Measurements from ENCODE around the gene WWOX.
A peak's percentile ranks its signal among the peaks of the same experiment; 100 is the strongest.

Gene WWOX

DNA sequence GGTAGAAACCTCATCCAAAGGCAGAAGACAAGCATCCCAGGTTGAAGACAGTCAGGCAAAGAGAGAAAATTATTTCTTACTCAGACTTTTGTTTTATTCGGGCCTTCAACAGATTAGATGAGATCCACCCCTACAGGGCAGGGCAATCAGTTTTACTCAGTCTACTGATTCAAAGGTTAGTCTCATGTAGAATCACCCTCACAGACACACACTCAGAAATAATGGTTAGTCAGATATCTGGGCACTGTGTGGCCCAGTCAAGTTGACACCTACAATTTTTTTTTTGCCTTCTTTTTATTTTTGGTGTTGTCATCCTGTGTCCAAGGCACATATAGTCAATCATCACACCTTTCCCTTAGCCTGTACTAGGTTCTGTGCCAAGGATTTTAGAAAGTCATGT is 729.8 kb downstream of the WWOX start:
- no peaks in the 10 kb centered on the region for H3K79me2 ChIP-seq (ENCODE audit: low read length)
- no peak overlapping the region for H3K4me2 ChIP-seq (ENCODE audit: low read depth, low read length)
- H3K27me3 ChIP-seq (replicated peaks; ENCODE audit: insufficient read depth, low read length): no peaks in the 10 kb centered on the region
- no peak overlapping the region for H3K9ac ChIP-seq (ENCODE audit: low read length)
- H3K4me3 ChIP-seq (ENCODE audit: low read length): no peak overlapping the region
- H3K27ac ChIP-seq (ENCODE audit: low read length): no peak overlapping the region
- H2AFZ ChIP-seq (ENCODE audit: low read length): no peak overlapping the region
- TF ChIP-seq, protein P1, sequence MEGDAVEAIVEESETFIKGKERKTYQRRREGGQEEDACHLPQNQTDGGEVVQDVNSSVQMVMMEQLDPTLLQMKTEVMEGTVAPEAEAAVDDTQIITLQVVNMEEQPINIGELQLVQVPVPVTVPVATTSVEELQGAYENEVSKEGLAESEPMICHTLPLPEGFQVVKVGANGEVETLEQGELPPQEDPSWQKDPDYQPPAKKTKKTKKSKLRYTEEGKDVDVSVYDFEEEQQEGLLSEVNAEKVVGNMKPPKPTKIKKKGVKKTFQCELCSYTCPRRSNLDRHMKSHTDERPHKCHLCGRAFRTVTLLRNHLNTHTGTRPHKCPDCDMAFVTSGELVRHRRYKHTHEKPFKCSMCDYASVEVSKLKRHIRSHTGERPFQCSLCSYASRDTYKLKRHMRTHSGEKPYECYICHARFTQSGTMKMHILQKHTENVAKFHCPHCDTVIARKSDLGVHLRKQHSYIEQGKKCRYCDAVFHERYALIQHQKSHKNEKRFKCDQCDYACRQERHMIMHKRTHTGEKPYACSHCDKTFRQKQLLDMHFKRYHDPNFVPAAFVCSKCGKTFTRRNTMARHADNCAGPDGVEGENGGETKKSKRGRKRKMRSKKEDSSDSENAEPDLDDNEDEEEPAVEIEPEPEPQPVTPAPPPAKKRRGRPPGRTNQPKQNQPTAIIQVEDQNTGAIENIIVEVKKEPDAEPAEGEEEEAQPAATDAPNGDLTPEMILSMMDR (IDR thresholded peaks at IDR 0.05; ENCODE audit: low read length): no peak
- no peak for TF ChIP-seq EZH2 (optimal IDR thresholded peaks at IDR 0.05; ENCODE audit: low read depth, low read length)
- no peak for TF ChIP-seq EZH2phosphoT487 (IDR thresholded peaks at IDR 0.05; ENCODE audit: low read length)
- H3K4me1 ChIP-seq (ENCODE audit: low read length): no peaks in the 10 kb centered on the region
- H3K9me3 ChIP-seq (replicated peaks; ENCODE audit: insufficient read depth, low read length): no peaks in the 10 kb centered on the region
- H3F3A ChIP-seq (ENCODE audit: insufficient read depth, low read length): no peaks in the 10 kb centered on the region
- H4K20me1 ChIP-seq (ENCODE audit: insufficient read depth, low read length): no peaks in the 10 kb centered on the region
- no peaks in the 10 kb centered on the region for H3K36me3 ChIP-seq (replicated peaks; ENCODE audit: insufficient read depth, low read length)
- no peak for DNase-seq
- no peaks in the 10 kb centered on the region for H3K9me2 ChIP-seq (replicated peaks; ENCODE audit: insufficient read depth, low read length)

DNA sequence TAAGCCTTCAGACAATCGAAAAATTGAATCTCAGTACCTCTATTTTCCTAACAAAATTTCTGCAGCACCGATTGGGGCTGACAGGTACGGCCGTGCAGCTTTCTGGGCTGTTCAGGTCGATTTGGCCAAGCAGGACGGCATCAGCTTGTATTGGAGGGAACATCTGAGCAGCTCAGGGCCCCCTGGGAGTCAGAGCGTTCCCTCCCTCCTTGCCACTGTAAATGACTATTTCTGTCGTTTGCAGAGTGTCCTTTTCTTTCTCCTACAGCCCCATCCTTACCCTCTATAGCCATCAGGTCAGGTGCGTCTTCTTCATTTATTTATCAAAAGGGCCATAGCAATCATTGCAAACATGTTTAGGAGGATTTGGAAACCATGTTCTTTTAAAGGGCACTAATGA is 731.1 kb downstream of the WWOX start:
- H3K27ac ChIP-seq (ENCODE audit: low read length): no peak overlapping the region
- no peak overlapping the region for H3K4me2 ChIP-seq (ENCODE audit: low read depth, low read length)
- no peak overlapping the region for H2AFZ ChIP-seq (ENCODE audit: low read length)
- no peak for DNase-seq
- H3K4me1 ChIP-seq (ENCODE audit: low read length): no peaks in the 10 kb centered on the region
- H3K4me3 ChIP-seq (ENCODE audit: low read length): no peak overlapping the region
- H3K9me2 ChIP-seq (replicated peaks; ENCODE audit: insufficient read depth, low read length): no peaks in the 10 kb centered on the region
- no peaks in the 10 kb centered on the region for H3K9me3 ChIP-seq (replicated peaks; ENCODE audit: insufficient read depth, low read length)
- TF ChIP-seq EZH2phosphoT487 (IDR thresholded peaks at IDR 0.05; ENCODE audit: low read length): no peak
- H3K27me3 ChIP-seq (replicated peaks; ENCODE audit: insufficient read depth, low read length): no peaks in the 10 kb centered on the region
- H3F3A ChIP-seq (ENCODE audit: insufficient read depth, low read length): no peaks in the 10 kb centered on the region
- H3K79me2 ChIP-seq (ENCODE audit: low read length): no peaks in the 10 kb centered on the region
- H3K36me3 ChIP-seq (replicated peaks; ENCODE audit: insufficient read depth, low read length): no peaks in the 10 kb centered on the region
- H3K9ac ChIP-seq (ENCODE audit: low read length): no peak overlapping the region
- H4K20me1 ChIP-seq (ENCODE audit: insufficient read depth, low read length): no peaks in the 10 kb centered on the region

DNA sequence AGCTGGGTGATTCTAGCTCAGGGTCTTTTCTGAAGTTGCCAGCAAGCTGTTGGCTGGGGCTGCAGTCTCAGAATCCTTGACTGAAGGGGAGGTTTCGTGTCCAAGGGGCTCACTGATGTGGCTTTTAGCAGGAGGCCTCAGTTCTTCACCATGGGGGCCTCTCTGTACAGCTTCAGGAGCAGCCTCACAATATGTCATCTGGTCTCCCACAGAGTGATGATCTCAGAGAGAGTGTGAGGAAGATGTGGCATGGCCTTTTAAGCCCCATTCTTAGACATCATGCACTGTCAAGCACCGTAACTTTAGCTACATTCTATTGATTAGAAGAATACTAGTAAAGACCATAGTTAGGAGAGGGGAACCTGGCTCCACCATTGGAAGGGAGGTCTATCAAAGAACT is 732.6 kb downstream of the WWOX start:
- no peaks in the 10 kb centered on the region for H4K20me1 ChIP-seq (ENCODE audit: insufficient read depth, low read length)
- H3K9me2 ChIP-seq (replicated peaks; ENCODE audit: insufficient read depth, low read length): no peaks in the 10 kb centered on the region
- H3K4me2 ChIP-seq (ENCODE audit: low read depth, low read length): no peak overlapping the region
- TF ChIP-seq EZH2phosphoT487 (IDR thresholded peaks at IDR 0.05; ENCODE audit: low read length) (no peak), EZH2 (optimal IDR thresholded peaks at IDR 0.05; ENCODE audit: low read depth, low read length) (no peak)
- TF ChIP-seq, protein P1 (IDR thresholded peaks at IDR 0.05; ENCODE audit: low read length): no peak
- no peak overlapping the region for H3K9ac ChIP-seq (ENCODE audit: low read length)
- no peaks in the 10 kb centered on the region for H3K27me3 ChIP-seq (replicated peaks; ENCODE audit: insufficient read depth, low read length)
- no peak overlapping the region for H2AFZ ChIP-seq (ENCODE audit: low read length)
- H3K27ac ChIP-seq (ENCODE audit: low read length): no peak overlapping the region
- no peaks in the 10 kb centered on the region for H3K9me3 ChIP-seq (replicated peaks; ENCODE audit: insufficient read depth, low read length)
- H3K36me3 ChIP-seq (replicated peaks; ENCODE audit: insufficient read depth, low read length): no peaks in the 10 kb centered on the region
- H3K79me2 ChIP-seq (ENCODE audit: low read length): no peaks in the 10 kb centered on the region
- no peak for DNase-seq
- H3F3A ChIP-seq (ENCODE audit: insufficient read depth, low read length): no peaks in the 10 kb centered on the region
- no peaks in the 10 kb centered on the region for H3K4me1 ChIP-seq (ENCODE audit: low read length)
- no peak overlapping the region for H3K4me3 ChIP-seq (ENCODE audit: low read length)

DNA sequence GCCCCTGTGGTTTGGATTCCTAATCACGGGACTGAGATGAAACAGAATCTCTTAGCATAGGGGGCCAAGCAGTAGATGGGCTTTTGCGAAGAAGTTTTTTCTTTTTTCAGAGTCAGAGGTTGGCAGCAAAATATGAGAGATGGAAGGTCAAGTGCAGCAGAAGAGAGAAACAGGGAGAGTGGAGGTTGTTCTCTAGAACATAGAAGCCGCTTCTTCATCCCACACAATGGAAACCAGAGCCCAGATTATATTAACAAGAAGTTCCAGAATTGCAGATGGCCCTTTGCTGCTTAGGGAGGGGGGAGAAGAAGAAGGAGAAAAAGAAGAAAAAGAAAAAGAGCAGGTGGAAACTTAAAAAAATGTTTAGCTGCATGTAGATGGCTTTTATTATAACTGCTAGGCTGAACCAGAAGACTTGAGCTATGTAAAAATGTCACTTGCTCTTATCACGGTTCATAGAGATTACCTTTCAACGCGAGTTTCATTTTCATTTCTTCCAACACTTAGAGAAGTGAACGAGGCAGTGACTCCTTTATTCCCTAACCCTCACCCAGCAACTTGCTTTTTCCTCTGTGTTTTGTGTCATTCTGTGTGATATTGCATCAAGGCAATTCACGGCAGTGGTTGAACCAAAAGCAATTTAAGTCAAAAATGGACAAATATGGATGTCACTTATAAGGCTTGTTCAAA is 737.5 kb downstream of the WWOX start:
- Histone ChIP-seq H3K79me2 (ENCODE audit: low read length) (no peaks in the 10 kb centered on the region), H3F3A (ENCODE audit: insufficient read depth, low read length) (no peaks in the 10 kb centered on the region), H3K4me1 (ENCODE audit: low read length) (no peaks in the 10 kb centered on the region)

More for the DNA sequence above, 737.5 kb downstream of the WWOX start:
- TF ChIP-seq EZH2phosphoT487 (IDR thresholded peaks at IDR 0.05; ENCODE audit: low read length) (no peak), EZH2 (optimal IDR thresholded peaks at IDR 0.05; ENCODE audit: low read depth, low read length) (no peak)
- TF ChIP-seq, protein P1 (IDR thresholded peaks at IDR 0.05; ENCODE audit: low read length): no peak
- DNase-seq: peak; percentile 19
- Histone ChIP-seq H3K4me2 (ENCODE audit: low read depth, low read length) (no peak overlapping the region), H3K9ac (ENCODE audit: low read length) (no peak overlapping the region), H3K4me3 (ENCODE audit: low read length) (no peak overlapping the region), H3K36me3 (replicated peaks; ENCODE audit: insufficient read depth, low read length) (no peaks in the 10 kb centered on the region), H3K27me3 (replicated peaks; ENCODE audit: insufficient read depth, low read length) (no peaks in the 10 kb centered on the region), H3K27ac (ENCODE audit: low read length) (no peak overlapping the region), H3K9me2 (replicated peaks; ENCODE audit: insufficient read depth, low read length) (no peaks in the 10 kb centered on the region), H4K20me1 (ENCODE audit: insufficient read depth, low read length) (no peaks in the 10 kb centered on the region), H2AFZ (ENCODE audit: low read length) (no peak overlapping the region), H3K9me3 (replicated peaks; ENCODE audit: insufficient read depth, low read length) (no peaks in the 10 kb centered on the region)

Measured in MM.1S (cell line).